GM06990 (cell line): ENCODE data around the gene GHRH.

Source experiments
- DNase-seq: peaks from one replicate; pipeline ENCODE4 v3.0.0-alpha.2; 2011; ENCODE audit not compliant: insufficient read length; ENCODE audit errors: extremely low read depth
- H3K27me3 ChIP-seq: replicated peaks from 2 replicates; pipeline ENCODE4 v1.6.0; 2011; ENCODE audit warnings: low read length; ENCODE audit not compliant: control insufficient read depth, insufficient read depth
- H3K36me3 ChIP-seq: 2 replicates; pipeline ENCODE4 v1.5.1; 2011; ENCODE audit warnings: low read length; ENCODE audit not compliant: control insufficient read depth, insufficient read depth
- H3K4me3 ChIP-seq: replicated peaks from 2 replicates; pipeline ENCODE4 v1.5.1; 2011; ENCODE audit warnings: low read depth, mild to moderate bottlenecking, control low read depth, low read length
- TF ChIP-seq, protein P1 (sequence below): IDR thresholded peaks from 2 replicates; pipeline ENCODE4 v1.5.1; 2011; ENCODE audit warnings: low read length, control low read depth, mild to moderate bottlenecking, inconsistent platforms; ENCODE audit not compliant: insufficient read depth, poor library complexity, severe bottlenecking

Gene GHRH

DNA sequence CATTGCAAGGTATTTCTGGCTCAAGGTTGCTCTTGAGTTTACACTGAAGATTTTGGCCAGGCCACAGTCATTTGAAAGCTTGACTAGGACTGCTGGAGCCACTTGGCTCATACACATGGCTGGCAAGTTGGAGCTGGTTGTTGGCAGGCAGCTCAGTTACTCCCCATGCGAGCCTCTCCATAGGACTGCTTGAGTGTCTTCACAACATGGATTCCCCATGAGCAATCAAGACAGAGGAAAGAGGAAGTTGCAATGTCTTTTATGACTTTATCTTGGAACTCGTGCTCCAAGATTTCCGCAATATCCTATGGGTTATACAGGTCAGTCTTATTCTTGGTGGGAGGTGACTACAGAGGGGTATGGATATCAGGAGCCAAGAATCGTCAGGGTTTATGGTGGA is 26.5 kb upstream of the GHRH start:
- peaks cover 1% of the 10 kb centered on the region for H3K36me3 ChIP-seq
- no peak for DNase-seq
- TF ChIP-seq, protein P1, sequence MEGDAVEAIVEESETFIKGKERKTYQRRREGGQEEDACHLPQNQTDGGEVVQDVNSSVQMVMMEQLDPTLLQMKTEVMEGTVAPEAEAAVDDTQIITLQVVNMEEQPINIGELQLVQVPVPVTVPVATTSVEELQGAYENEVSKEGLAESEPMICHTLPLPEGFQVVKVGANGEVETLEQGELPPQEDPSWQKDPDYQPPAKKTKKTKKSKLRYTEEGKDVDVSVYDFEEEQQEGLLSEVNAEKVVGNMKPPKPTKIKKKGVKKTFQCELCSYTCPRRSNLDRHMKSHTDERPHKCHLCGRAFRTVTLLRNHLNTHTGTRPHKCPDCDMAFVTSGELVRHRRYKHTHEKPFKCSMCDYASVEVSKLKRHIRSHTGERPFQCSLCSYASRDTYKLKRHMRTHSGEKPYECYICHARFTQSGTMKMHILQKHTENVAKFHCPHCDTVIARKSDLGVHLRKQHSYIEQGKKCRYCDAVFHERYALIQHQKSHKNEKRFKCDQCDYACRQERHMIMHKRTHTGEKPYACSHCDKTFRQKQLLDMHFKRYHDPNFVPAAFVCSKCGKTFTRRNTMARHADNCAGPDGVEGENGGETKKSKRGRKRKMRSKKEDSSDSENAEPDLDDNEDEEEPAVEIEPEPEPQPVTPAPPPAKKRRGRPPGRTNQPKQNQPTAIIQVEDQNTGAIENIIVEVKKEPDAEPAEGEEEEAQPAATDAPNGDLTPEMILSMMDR: no peak

GRCh38 chr20:37285664-37286374 is 24.2 kb upstream of the GHRH start:
- DNase-seq: no peak
- TF ChIP-seq, protein P1: no peak
- H3K36me3 ChIP-seq: no peaks in the 10 kb centered on the region
- no peaks in the 10 kb centered on the region for H3K27me3 ChIP-seq
- no peak overlapping the region for H3K4me3 ChIP-seq

More for the DNA sequence above, 26.5 kb upstream of the GHRH start:
- Histone ChIP-seq H3K4me3 (no peak overlapping the region), H3K27me3 (no peaks in the 10 kb centered on the region)

DNA sequence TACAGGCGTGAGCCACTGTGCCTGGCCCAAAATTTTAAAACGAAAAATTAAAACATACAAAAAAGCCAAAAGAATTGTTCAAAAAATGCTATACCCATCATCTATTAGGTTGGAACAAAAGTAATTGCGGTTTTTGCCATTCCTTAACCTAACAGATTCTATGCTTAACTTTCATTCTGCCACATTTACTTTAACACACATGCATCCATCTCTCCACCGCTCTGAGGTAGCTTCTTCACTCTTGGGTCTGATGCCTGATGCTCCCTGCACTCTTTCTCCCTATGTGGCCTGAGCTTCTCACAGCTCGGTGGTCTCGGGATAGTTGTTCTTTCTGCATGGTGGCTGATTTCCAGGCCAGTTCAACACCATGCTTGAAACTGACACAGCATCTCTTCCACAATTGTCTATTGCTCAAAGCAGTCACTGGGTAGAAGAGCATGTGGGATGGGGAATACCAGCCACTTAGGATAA is 23.1 kb upstream of the GHRH start:
- H3K4me3 ChIP-seq: no peak overlapping the region
- DNase-seq: no peak
- TF ChIP-seq, protein P1: no peak
- no peaks in the 10 kb centered on the region for H3K27me3 ChIP-seq
- H3K36me3 ChIP-seq: no peaks in the 10 kb centered on the region

- DNase-seq: no peak
- TF ChIP-seq, protein P1: no peak
- no peaks in the 10 kb centered on the region for H3K36me3 ChIP-seq
- no peaks in the 10 kb centered on the region for H3K27me3 ChIP-seq
- no peak overlapping the region for H3K4me3 ChIP-seq
Observed at GRCh38 chr20:37283530-37284195, 22.0 kb upstream of the GHRH start.

GRCh38 chr20:37282556-37282955 is 20.9 kb upstream of the GHRH start:
- no peak for DNase-seq
- TF ChIP-seq, protein P1: no peak
- Histone ChIP-seq H3K4me3 (no peak overlapping the region), H3K27me3 (no peaks in the 10 kb centered on the region), H3K36me3 (no peaks in the 10 kb centered on the region)
